HepG2 (cell line): ENCODE measurements around the gene CLASP1. TPM values are rescaled to one million over a fixed set of nuclear protein-coding genes. Genes with fewer than 3 reads are reported as not detected.

Source experiments
- ATAC-seq: fragments of 200-7000 bp; cut with Tn5 transposase; 3 replicates; pipeline ENCODE4 v1.9.1; 2020; ENCODE audit warnings: mild to moderate bottlenecking, moderate library complexity
- BruUV-seq: library from RNA; stranded (reverse); fragments of 400-500 nt; replicated peaks from 2 replicates; lab custom pipeline; 2021; lab: Mats Ljungman, UMichigan
- CTCF ChIA-PET: fragments of 300-600 bp; formaldehyde crosslinking; extraction: SDS; loops from one replicate; lab custom pipeline; 2021; ENCODE audit warnings: low total read pairs, inconsistent platforms, low intra/inter-chr PET ratio; lab: Yijun Ruan, JAX
- POLR2A ChIA-PET: fragments of 350-600 bp; sonication (Branson Sonifier 250); formaldehyde crosslinking; loops from one replicate; lab custom pipeline; 2020; ENCODE audit warnings: antibody characterized with exemption, inconsistent platforms; lab: Yijun Ruan, JAX
- DNase-seq: peaks from one replicate; pipeline ENCODE4 v3.0.0-alpha.2; 2015; ENCODE audit warnings: low spot score
- FAIRE-seq: peaks from 3 replicates; lab custom pipeline; 2011; peaks lifted over from hg19 to GRCh38; lab: Jason Lieb, UNC
- H2AFZ ChIP-seq: one replicate; pipeline ENCODE4 v1.6.1; 2011; ENCODE audit warnings: low read length, inconsistent platforms
- H3K27ac ChIP-seq: fragments of 300-600 bp; 3 replicates; pipeline ENCODE4 v1.8.0; 2011; ENCODE audit warnings: mixed run types, mild to moderate bottlenecking, mixed read lengths, low read length, inconsistent platforms; ENCODE audit not compliant: insufficient read depth; ENCODE audit errors: extremely low read length
- H3K27me3 ChIP-seq, 2 experiments: fragments of 200-600 bp in 1 of 2; 2 replicates in 1 of 2; 3 replicates in 1 of 2; pipeline versions ENCODE4 v1.6.0 to v1.8.0; 2011; ENCODE audit warnings: low read length in 2 of 2, mild to moderate bottlenecking in 2 of 2, moderate library complexity in 2 of 2, inconsistent platforms in 1 of 2; ENCODE audit not compliant: insufficient read depth in 2 of 2, control insufficient read depth in 1 of 2
- H3K36me3 ChIP-seq, 2 experiments: fragments of 200-600 bp in 1 of 2; replicated peaks in 1 of 2; 2 replicates in 1 of 2; 3 replicates in 1 of 2; pipeline versions ENCODE4 v1.5.1 to v1.8.0; 2011; ENCODE audit warnings: low read length in 2 of 2, inconsistent platforms in 1 of 2; ENCODE audit not compliant: insufficient read depth in 2 of 2, control insufficient read depth in 1 of 2
- H3K4me1 ChIP-seq: 2 replicates; pipeline ENCODE4 v1.5.1; 2012; ENCODE audit warnings: low read length, inconsistent platforms; ENCODE audit not compliant: insufficient read depth
- H3K4me2 ChIP-seq: 2 replicates; pipeline ENCODE4 v1.6.0; 2011; ENCODE audit warnings: low read depth, low read length, inconsistent platforms
- H3K4me3 ChIP-seq, 3 experiments: fragments of 200-600 bp in 1 of 3; sonication (generic), shearing (Covaris generic) in 1 of 3; replicated peaks in 1 of 3; 2 replicates each; pipeline ENCODE4 v1.5.1; 2011 to 2016; ENCODE audit warnings: low read length in 3 of 3, inconsistent platforms in 2 of 3, low read depth in 2 of 3, mild to moderate bottlenecking in 2 of 3, control low read depth in 1 of 3, mixed read lengths in 1 of 3; ENCODE audit not compliant: insufficient read depth in 1 of 3
- H3K79me2 ChIP-seq: one replicate; pipeline ENCODE4 v1.6.1; 2011; ENCODE audit warnings: low read length, inconsistent platforms; ENCODE audit not compliant: insufficient read depth
- H3K9ac ChIP-seq: 2 replicates; pipeline ENCODE4 v1.6.0; 2011; ENCODE audit warnings: mild to moderate bottlenecking, low read depth, low read length, inconsistent platforms; ENCODE audit not compliant: insufficient read depth
- H3K9me3 ChIP-seq: 2 replicates; pipeline ENCODE4 v1.5.1; 2012; ENCODE audit warnings: mild to moderate bottlenecking, low read length
- H4K20me1 ChIP-seq: 2 replicates; pipeline ENCODE4 v1.6.0; 2011; ENCODE audit warnings: inconsistent platforms, mild to moderate bottlenecking, low read length, moderate library complexity; ENCODE audit not compliant: insufficient read depth
- DZIP1 ChIP-seq: sonication (generic); formaldehyde crosslinking; IDR thresholded peaks from 2 replicates; pipeline ENCODE4 v1.5.0; 2020; ENCODE audit warnings: mild to moderate bottlenecking, missing genetic modification reagents
- KLF13 ChIP-seq: sonication (generic); formaldehyde crosslinking; IDR thresholded peaks from 2 replicates; pipeline ENCODE4 v1.4.0; 2020; ENCODE audit warnings: mild to moderate bottlenecking, missing genetic modification reagents
- MBD4 ChIP-seq: IDR thresholded peaks from 2 replicates; pipeline ENCODE4 v1.6.1; 2012; ENCODE audit warnings: low read length, inconsistent platforms, borderline replicate concordance
- RXRA ChIP-seq: sonication (generic); formaldehyde crosslinking; IDR thresholded peaks from 2 replicates; pipeline ENCODE4 v1.5.1; 2020; ENCODE audit warnings: missing genetic modification reagents
- TFE3 ChIP-seq: IDR thresholded peaks from 2 replicates; pipeline ENCODE4 v1.6.1; 2016
- WGBS: methylation state at CpG from one replicate; pipeline ENCODE4 v1.1.6; 2017; ENCODE audit warnings: low lambda C conversion rate; 5-methylcytosine and 5-hydroxymethylcytosine counted together
- in situ Hi-C: cut with HindIII; loops from 2 replicates; pipeline ENCODE4 v1.10.0; 2017; ENCODE audit warnings: low pct_unique_long_range_greater_than_20kb; ENCODE audit not compliant: extremely low pct_ligation_motif_present
- intact Hi-C: fragments of 100-400 bp; cut with micrococcal nuclease; formaldehyde crosslinking; loops from one replicate; pipeline ENCODE4 v1.10.0; 2022; ENCODE audit not compliant: unreplicated experiment
- polyA plus RNA-seq, 8 experiments: library from polyadenylated mRNA; depleted of rRNA in 3 of 8; stranded (reverse) in 7 of 8; unstranded in 1 of 8; fragments of >200 nt; fragmentation: Illumina TruSeq in 4 of 8; extraction: Trizol in 4 of 8; gene quantifications; 2 replicates each; pipeline versions ENCODE4 v1.2.1 to v1.2.3, GENCODE V29; 2011 to 2016; ENCODE audit warnings: low read depth in 4 of 8, missing spikeins in 1 of 8, mixed read lengths in 1 of 8; ENCODE audit not compliant: insufficient read depth in 1 of 8
- total RNA-seq, 5 experiments: library from RNA; depleted of rRNA; stranded (reverse); fragments of >200 nt; fragmentation: Illumina TruSeq; extraction: Trizol; gene quantifications; 2 replicates each; pipeline ENCODE4 v1.2.3, GENCODE V29; 2016; ENCODE audit warnings: low read depth in 1 of 5

The CLASP1 gene
- total and polyA plus RNA-seq, 2 of the 13 experiments (the other 11 are each of a cell fraction or from before 2014, with no cell fraction given): 11.7 to 47.9 TPM

- FAIRE-seq: no peak
- no peaks in the 10 kb centered on the region for H3K4me1 ChIP-seq
- no peak overlapping the region for H2AFZ ChIP-seq
- ATAC-seq: no peak
- H3K27me3 ChIP-seq: no peaks in the 10 kb centered on the region
- no peaks in the 10 kb centered on the region for H3K9me3 ChIP-seq
- no peak overlapping the region for H3K27ac ChIP-seq
- DNase-seq: no peak
- peaks cover 48 to 70% of the 10 kb centered on the region in 2 experiments for H3K36me3 ChIP-seq
- BruUV-seq: TSS peak; percentile 39
- no peaks in the 10 kb centered on the region for H4K20me1 ChIP-seq
- ChIA-PET POLR2A (interaction anchor here (0.6 kb wide), 1 partner anchor 71 kb away, joined by 3 read pairs; no protein-coding TSS in a partner anchor), CTCF (no interaction called here)
- no peak overlapping the region for H3K9ac ChIP-seq
- no peak for TF ChIP-seq KLF13
- WGBS: 99% methylated on average over 6 of the region's 6 CpGs
- no peak overlapping the region for H3K4me2 ChIP-seq
- intact Hi-C loops: no loop called here
- no peaks in the 10 kb centered on the region for H3K79me2 ChIP-seq
- in situ Hi-C loops: no loop called here
- no peak overlapping the region for H3K4me3 ChIP-seq
These were observed 302.9 kb downstream of the CLASP1 start for GRCh38 chr2:121346407-121346806.

GRCh38 chr2:121345887-121346286, 303.4 kb downstream of the CLASP1 start:
- H3K79me2 ChIP-seq: no peaks in the 10 kb centered on the region
- POLR2A ChIA-PET: interaction anchor here (0.6 kb wide), 1 partner anchor 71 kb away, joined by 3 read pairs; no protein-coding TSS in a partner anchor
- no peak for ATAC-seq
- no peak for FAIRE-seq
- BruUV-seq: no TSS peak
- TF ChIP-seq RXRA (no peak), MBD4 (no peak), TFE3 (CRISPR knock-in tag) (no peak), DZIP1 (CRISPR knock-in tag) (no peak)
- H4K20me1 ChIP-seq: no peaks in the 10 kb centered on the region
- H3K4me1 ChIP-seq: no peaks in the 10 kb centered on the region
- WGBS: 97% methylated on average over 3 of the region's 3 CpGs
- H2AFZ ChIP-seq: no peak overlapping the region
- in situ Hi-C loops (no loop called here), intact Hi-C loops (no loop called here)
- no peaks in the 10 kb centered on the region for H3K9me3 ChIP-seq
- H3K4me3 ChIP-seq: no peak overlapping the region
- CTCF ChIA-PET: no interaction called here
- no peak overlapping the region for H3K4me2 ChIP-seq
- H3K36me3 ChIP-seq: peaks cover 50 to 70% of the 10 kb centered on the region in 2 experiments
- no peaks in the 10 kb centered on the region for H3K27me3 ChIP-seq
- H3K9ac ChIP-seq: no peak overlapping the region
- no peak overlapping the region for H3K27ac ChIP-seq
- DNase-seq: no peak
